OCI-LY3 (cell line): ENCODE data around the gene C5.
A peak's percentile ranks its signal among the peaks of the same experiment; 100 is the strongest.

Source experiments
- H2AFZ ChIP-seq: fragments of 200-600, 300-600 bp; shearing (Covaris generic); 2 replicates; pipeline ENCODE4 v1.6.0; 2014; ENCODE audit warnings: antibody characterized with exemption, low read depth, low read length
- H3K27ac ChIP-seq: fragments of 200-600, 300-600 bp; sonication (generic); 2 replicates; pipeline ENCODE4 v1.5.1; 2014; ENCODE audit warnings: mild to moderate bottlenecking, low read length, moderate library complexity, mixed read lengths
- H3K27me3 ChIP-seq: fragments of 200-600, 300-600 bp; sonication (generic); 2 replicates; pipeline ENCODE4 v1.6.1; 2014; ENCODE audit warnings: low read depth, low read length, mixed read lengths
- H3K36me3 ChIP-seq: fragments of 200-600, 300-600 bp; sonication (generic); replicated peaks from 2 replicates; pipeline ENCODE3; 2014; ENCODE audit warnings: low read depth, low read length, mixed read lengths
- H3K4me1 ChIP-seq: fragments of 300-600, 200-600 bp; sonication (generic); 2 replicates; pipeline ENCODE4 v1.6.1; 2014; ENCODE audit warnings: low read length, mixed read lengths
- H3K4me2 ChIP-seq: fragments of 200-600, 300-600 bp; sonication (generic); 2 replicates; pipeline ENCODE4 v1.6.1; 2014; ENCODE audit warnings: low read length, mixed read lengths
- H3K4me3 ChIP-seq: fragments of 300-600, 200-600 bp; sonication (generic); 2 replicates; pipeline ENCODE4 v1.5.1; 2014; ENCODE audit warnings: antibody characterized with exemption, mild to moderate bottlenecking, low read length, moderate library complexity
- H3K79me2 ChIP-seq: fragments of 300-600, 200-600 bp; shearing (Covaris generic); 2 replicates; pipeline ENCODE4 v1.6.1; 2014; ENCODE audit warnings: mild to moderate bottlenecking, low read length, mixed read lengths
- H3K9ac ChIP-seq: fragments of 300-600, 200-600 bp; shearing (Covaris generic); 2 replicates; pipeline ENCODE4 v1.6.0; 2014; ENCODE audit warnings: mild to moderate bottlenecking, low read length, moderate library complexity
- H3K9me3 ChIP-seq: fragments of 200-600, 300-600 bp; shearing (Covaris generic); 2 replicates; pipeline ENCODE4 v1.6.1; 2014; ENCODE audit warnings: low read length, mixed read lengths; ENCODE audit not compliant: insufficient read depth
- H4K20me1 ChIP-seq: fragments of 200-600, 300-600 bp; sonication (generic); 2 replicates; pipeline ENCODE4 v1.6.1; 2016; ENCODE audit warnings: low read length, mixed read lengths; ENCODE audit not compliant: insufficient read depth
- EZH2phosphoT487 ChIP-seq: fragments of 200-600 bp; shearing (Covaris generic); IDR thresholded peaks from 2 replicates; pipeline ENCODE4 v1.6.1; 2018; ENCODE audit warnings: antibody characterized with exemption, mixed run types, low read depth
- TF ChIP-seq, protein P1 (sequence below): fragments of 200-600, 300-600 bp; sonication (generic); IDR thresholded peaks from 2 replicates; pipeline ENCODE4 v1.5.1; 2014; ENCODE audit warnings: antibody characterized with exemption, low read length, low read depth

Gene C5

DNA sequence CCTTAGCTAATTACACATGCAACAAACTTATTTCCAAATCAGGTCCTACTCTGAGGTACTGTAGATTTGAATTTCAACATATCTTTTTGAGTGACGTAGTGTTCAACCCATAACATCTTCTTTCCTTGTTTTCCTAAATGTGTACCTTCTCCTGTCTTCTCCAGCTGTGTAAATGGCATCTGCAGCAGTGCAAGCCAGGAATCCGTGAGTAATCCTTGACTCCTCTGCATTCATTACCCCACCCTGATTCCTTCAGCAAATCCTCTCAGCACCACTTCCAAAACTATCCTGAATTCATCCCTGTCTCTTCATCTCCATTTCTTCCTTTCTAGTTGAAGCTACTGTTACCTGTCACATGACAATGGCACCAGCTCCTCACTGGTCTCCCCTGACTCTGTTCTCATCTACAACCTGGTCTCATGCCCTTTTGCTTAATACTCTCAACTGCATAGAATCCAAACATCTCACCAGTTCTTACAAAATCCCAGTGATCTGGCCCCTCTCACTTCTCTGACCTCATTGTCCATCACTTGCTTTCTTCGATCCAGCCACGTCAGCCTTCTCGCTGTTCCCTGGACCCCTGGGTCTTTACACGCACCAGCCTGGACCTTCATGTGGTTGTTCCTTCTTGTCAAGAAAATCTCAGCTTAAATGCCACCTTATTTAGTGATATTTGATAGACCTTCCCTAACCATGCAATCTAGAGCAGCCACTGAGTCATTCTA, 108.9 kb downstream of the C5 start:
- no peak overlapping the region for H3K4me3 ChIP-seq
- no peaks in the 10 kb centered on the region for H4K20me1 ChIP-seq
- H2AFZ ChIP-seq: no peak overlapping the region
- peak overlapping the region; percentile 36 for H3K4me2 ChIP-seq
- H3K9me3 ChIP-seq: no peaks in the 10 kb centered on the region
- H3K27ac ChIP-seq: no peak overlapping the region
- no peaks in the 10 kb centered on the region for H3K27me3 ChIP-seq
- H3K79me2 ChIP-seq: no peaks in the 10 kb centered on the region
- TF ChIP-seq EZH2phosphoT487: no peak
- TF ChIP-seq, protein P1, sequence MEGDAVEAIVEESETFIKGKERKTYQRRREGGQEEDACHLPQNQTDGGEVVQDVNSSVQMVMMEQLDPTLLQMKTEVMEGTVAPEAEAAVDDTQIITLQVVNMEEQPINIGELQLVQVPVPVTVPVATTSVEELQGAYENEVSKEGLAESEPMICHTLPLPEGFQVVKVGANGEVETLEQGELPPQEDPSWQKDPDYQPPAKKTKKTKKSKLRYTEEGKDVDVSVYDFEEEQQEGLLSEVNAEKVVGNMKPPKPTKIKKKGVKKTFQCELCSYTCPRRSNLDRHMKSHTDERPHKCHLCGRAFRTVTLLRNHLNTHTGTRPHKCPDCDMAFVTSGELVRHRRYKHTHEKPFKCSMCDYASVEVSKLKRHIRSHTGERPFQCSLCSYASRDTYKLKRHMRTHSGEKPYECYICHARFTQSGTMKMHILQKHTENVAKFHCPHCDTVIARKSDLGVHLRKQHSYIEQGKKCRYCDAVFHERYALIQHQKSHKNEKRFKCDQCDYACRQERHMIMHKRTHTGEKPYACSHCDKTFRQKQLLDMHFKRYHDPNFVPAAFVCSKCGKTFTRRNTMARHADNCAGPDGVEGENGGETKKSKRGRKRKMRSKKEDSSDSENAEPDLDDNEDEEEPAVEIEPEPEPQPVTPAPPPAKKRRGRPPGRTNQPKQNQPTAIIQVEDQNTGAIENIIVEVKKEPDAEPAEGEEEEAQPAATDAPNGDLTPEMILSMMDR: no peak
- H3K9ac ChIP-seq: no peak overlapping the region
- H3K36me3 ChIP-seq: no peaks in the 10 kb centered on the region
- H3K4me1 ChIP-seq: peaks cover 71% of the 10 kb centered on the region

DNA sequence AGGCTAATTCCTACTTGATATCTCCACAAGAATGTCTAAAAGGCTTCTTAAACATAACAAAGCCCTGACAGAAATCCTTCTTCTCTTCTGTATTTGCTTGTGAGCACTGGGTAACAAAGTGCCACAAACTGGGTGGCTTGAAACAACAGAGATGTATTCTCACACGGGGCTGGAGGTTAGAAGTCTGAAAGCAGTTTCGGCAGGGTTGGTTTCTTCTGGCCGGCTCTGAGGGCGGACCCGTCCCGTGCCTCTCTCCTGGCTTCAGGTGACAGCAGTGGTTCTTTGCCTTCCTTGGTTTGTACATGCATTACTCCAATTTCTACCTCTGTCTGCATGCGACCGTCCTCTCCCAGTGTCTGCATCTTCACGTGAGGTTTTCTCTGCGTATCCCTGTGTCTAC, 109.5 kb downstream of the C5 start:
- H3K4me2 ChIP-seq: peak overlapping the region; percentile 36
- no peaks in the 10 kb centered on the region for H4K20me1 ChIP-seq
- H3K79me2 ChIP-seq: no peaks in the 10 kb centered on the region
- peak overlapping the region; percentile 57; the same call in 1 of the 2 replicates for H2AFZ ChIP-seq
- no peak overlapping the region for H3K9ac ChIP-seq
- H3K27ac ChIP-seq: no peak overlapping the region
- TF ChIP-seq EZH2phosphoT487: no peak
- TF ChIP-seq, protein P1: no peak
- H3K27me3 ChIP-seq: no peaks in the 10 kb centered on the region
- no peaks in the 10 kb centered on the region for H3K36me3 ChIP-seq
- H3K4me3 ChIP-seq: no peak overlapping the region
- H3K9me3 ChIP-seq: no peaks in the 10 kb centered on the region
- H3K4me1 ChIP-seq: peaks cover 73% of the 10 kb centered on the region

DNA sequence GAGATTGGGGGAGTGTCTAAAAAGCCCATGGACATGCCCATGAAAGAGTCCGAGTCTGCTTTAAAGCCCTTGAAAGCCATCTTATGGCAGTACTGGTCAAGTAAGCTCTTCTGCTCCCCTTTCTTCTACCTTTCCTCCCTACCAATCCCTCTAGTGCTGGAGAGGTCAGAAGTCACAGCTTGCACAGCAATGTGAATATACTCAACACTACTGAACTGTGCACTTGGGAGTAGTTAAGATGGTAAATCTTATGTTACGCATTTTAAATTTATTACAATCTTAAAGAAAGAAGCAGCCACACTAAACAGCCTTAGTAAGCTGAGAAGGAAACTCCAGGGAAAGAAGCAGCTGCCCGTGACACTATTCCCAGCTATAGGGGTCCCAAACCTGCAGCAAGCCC, 111.2 kb downstream of the C5 start:
- TF ChIP-seq, protein P1: no peak
- no peak for TF ChIP-seq EZH2phosphoT487
- Histone ChIP-seq H3K27me3 (no peaks in the 10 kb centered on the region), H3K9me3 (no peaks in the 10 kb centered on the region), H3K9ac (no peak overlapping the region), H3K4me1 (peaks cover 73% of the 10 kb centered on the region), H2AFZ (no peak overlapping the region), H3K79me2 (no peaks in the 10 kb centered on the region), H3K36me3 (no peaks in the 10 kb centered on the region), H3K4me2 (no peak overlapping the region), H3K4me3 (no peak overlapping the region), H4K20me1 (no peaks in the 10 kb centered on the region), H3K27ac (no peak overlapping the region)

DNA sequence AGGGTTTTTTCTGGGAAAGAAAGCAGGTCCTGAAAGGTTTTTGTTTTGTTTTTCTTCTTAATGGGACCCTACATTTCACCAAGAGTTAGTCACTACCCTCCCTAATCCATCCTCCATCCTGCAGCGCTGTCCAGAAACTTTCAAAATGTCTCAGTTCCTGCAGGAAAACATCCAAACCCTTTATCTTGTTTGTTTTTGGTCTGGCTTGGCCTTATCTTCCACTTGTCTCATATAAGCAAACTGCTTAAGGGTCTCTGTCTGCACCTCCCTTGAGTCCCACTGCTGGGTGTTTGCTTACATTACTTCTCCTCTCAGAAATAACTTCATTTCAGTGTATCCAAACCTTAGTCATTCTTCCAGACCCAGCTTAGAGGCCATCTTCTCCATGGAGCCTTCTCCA, 112.5 kb downstream of the C5 start:
- H3K27me3 ChIP-seq: no peaks in the 10 kb centered on the region
- no peak overlapping the region for H3K4me2 ChIP-seq
- H3K36me3 ChIP-seq: no peaks in the 10 kb centered on the region
- H3K27ac ChIP-seq: peak overlapping the region; percentile 94
- H4K20me1 ChIP-seq: no peaks in the 10 kb centered on the region
- peak overlapping the region; percentile 77; the same call in 1 of the 2 replicates for H3K9ac ChIP-seq
- TF ChIP-seq, protein P1: no peak
- no peak for TF ChIP-seq EZH2phosphoT487
- H3K4me3 ChIP-seq: no peak overlapping the region
- H2AFZ ChIP-seq: no peak overlapping the region
- peaks cover 73% of the 10 kb centered on the region for H3K4me1 ChIP-seq
- H3K79me2 ChIP-seq: no peaks in the 10 kb centered on the region
- H3K9me3 ChIP-seq: no peaks in the 10 kb centered on the region
